Measurements from ENCODE around the gene LRMDA. TPM values are rescaled to one million over a fixed set of nuclear protein-coding genes. Genes with fewer than 3 reads are reported as not detected.

Gene LRMDA
- total RNA-seq, 4 donors from 2014 or later = 0.88 to 14.1 (median 5.1) TPM; not detected in 1

DNA sequence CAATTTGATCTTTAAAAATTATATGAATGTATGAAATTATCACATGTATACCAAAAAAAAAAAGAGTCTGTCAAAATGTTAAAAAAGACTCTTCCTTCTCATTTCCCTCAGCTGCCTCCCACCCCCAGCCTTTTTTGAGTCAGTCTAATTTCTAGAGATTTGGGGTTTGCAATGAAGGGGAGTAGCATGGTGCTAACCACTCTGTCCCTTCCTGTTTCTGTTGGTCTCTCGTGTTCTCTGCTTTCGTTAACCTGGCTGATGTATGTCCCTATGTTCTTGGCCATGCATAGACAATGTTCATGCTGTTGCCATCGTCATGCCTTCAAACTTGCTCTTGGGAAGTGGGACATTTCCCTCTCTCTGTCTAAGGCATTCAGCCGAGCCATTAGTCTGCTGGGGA is 474.1 kb downstream of the LRMDA start:
- DNase-seq = no peak
- WGBS, 2 donors = 75 to 80% methylated on average over 4 of the region's 4 CpGs
- no peaks in the 10 kb centered on the region for H3K4me1 ChIP-seq
- no peak overlapping the region for H3K27ac ChIP-seq
- H3K27me3 ChIP-seq = no peaks in the 10 kb centered on the region
- no peak overlapping the region for H3K4me3 ChIP-seq
- intact Hi-C loops (cut with DNase I) = no loop called here
- H3K9me3 ChIP-seq = no peaks in the 10 kb centered on the region
- TF ChIP-seq, protein P1, sequence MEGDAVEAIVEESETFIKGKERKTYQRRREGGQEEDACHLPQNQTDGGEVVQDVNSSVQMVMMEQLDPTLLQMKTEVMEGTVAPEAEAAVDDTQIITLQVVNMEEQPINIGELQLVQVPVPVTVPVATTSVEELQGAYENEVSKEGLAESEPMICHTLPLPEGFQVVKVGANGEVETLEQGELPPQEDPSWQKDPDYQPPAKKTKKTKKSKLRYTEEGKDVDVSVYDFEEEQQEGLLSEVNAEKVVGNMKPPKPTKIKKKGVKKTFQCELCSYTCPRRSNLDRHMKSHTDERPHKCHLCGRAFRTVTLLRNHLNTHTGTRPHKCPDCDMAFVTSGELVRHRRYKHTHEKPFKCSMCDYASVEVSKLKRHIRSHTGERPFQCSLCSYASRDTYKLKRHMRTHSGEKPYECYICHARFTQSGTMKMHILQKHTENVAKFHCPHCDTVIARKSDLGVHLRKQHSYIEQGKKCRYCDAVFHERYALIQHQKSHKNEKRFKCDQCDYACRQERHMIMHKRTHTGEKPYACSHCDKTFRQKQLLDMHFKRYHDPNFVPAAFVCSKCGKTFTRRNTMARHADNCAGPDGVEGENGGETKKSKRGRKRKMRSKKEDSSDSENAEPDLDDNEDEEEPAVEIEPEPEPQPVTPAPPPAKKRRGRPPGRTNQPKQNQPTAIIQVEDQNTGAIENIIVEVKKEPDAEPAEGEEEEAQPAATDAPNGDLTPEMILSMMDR (IDR thresholded peaks at IDR 0.05) = no peak
- no peak for TF ChIP-seq POLR2A (IDR thresholded peaks at IDR 0.05)
- no peaks in the 10 kb centered on the region for H3K36me3 ChIP-seq

DNA sequence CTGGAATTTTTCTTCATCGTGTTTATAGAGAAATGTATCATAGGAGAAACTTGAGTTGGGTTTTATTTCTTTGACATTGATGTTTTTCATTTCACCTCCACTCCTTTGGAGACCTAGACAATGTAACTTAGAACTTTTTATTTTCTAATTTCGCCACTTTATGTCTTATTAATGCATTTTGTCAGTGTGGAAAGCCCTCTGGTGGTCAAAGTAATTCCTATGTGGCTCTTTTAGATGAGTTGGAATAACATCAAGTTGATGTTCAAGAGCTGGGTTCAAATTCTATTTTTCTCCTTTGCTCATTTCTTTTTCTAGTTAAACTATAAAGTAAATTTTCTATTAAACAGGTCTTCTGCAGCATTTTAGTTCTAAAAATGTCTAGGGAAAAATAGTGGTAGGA is 478.6 kb downstream of the LRMDA start:
- H3K4me1 ChIP-seq = no peaks in the 10 kb centered on the region
- H3K27me3 ChIP-seq = no peaks in the 10 kb centered on the region
- TF ChIP-seq POLR2A (IDR thresholded peaks at IDR 0.05) = no peak
- TF ChIP-seq, protein P1 (IDR thresholded peaks at IDR 0.05) = peak in 5 of 6 experiments; percentile 37 to 66 (median 58)
- no peak overlapping the region for H3K27ac ChIP-seq
- H3K4me3 ChIP-seq = no peak overlapping the region
- no peak for DNase-seq
- H3K36me3 ChIP-seq = no peaks in the 10 kb centered on the region
- 40 to 44% methylated on average over 2 of the region's 2 CpGs for WGBS, 2 donors
- intact Hi-C loops (cut with DNase I) = loop anchor here (5.0 kb wide), 1 partner anchor 508 kb away; the partner anchor contains the start of gene ZNF503
- H3K9me3 ChIP-seq = no peaks in the 10 kb centered on the region

DNA sequence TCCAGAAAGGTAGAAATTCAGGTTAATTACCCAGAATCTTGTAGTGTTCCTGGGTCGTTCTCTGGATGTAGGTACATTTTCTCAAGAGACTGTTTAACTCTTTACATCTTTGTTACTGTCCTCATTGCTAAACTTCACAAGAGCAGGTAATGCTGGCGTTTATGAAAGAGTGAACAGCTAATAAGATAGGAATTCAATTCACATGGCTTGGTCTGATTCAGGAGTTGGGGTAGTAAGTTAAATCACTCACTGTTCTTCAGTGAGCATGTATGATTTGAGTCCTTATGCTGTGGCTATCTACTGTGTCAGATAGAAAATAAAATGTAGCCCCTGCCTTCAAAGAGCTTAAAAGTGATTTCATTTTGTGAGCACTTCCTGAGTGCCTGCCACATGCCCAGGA is 480.0 kb downstream of the LRMDA start:
- 52 to 59% methylated on average over 2 of the region's 2 CpGs for WGBS, 2 donors
- no peaks in the 10 kb centered on the region for H3K4me1 ChIP-seq
- no peaks in the 10 kb centered on the region for H3K36me3 ChIP-seq
- no peak for DNase-seq
- no peak overlapping the region for H3K4me3 ChIP-seq
- TF ChIP-seq POLR2A (IDR thresholded peaks at IDR 0.05) = no peak
- TF ChIP-seq, protein P1 (IDR thresholded peaks at IDR 0.05) = no peak
- intact Hi-C loops (cut with DNase I) = loop anchor here (5.0 kb wide), 1 partner anchor 509 kb away; the partner anchor contains the start of gene ZNF503
- H3K9me3 ChIP-seq = no peaks in the 10 kb centered on the region
- H3K27ac ChIP-seq = no peak overlapping the region
- no peaks in the 10 kb centered on the region for H3K27me3 ChIP-seq

DNA sequence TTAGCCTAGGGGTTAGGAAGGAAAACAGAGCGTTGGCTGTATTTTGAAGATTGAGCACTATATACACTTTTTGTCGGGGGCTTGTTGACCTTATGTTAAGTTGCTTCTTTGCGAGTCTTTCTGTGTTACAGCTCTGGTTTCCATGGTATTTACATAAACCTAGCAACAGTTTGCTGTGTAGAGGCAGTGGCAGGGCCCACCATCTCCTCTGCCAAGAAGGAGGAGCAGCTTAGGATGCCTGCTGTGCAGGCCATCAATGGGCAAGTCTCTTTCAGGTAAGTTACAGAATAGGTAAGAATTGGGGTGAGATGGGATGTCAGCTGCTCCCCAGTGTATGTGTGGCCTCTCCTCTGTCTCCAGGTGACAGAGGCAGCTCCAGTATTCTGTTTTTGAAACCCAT is 485.5 kb downstream of the LRMDA start:
- Histone ChIP-seq H3K36me3 (no peaks in the 10 kb centered on the region), H3K27me3 (no peaks in the 10 kb centered on the region), H3K4me3 (no peak overlapping the region), H3K27ac (no peak overlapping the region), H3K9me3 (no peaks in the 10 kb centered on the region), H3K4me1 (no peaks in the 10 kb centered on the region)
- 74 to 94% methylated on average over 3 of the region's 3 CpGs for WGBS, 2 donors
- TF ChIP-seq, protein P1 (IDR thresholded peaks at IDR 0.05) = no peak
- no peak for TF ChIP-seq POLR2A (IDR thresholded peaks at IDR 0.05)
- no peak for DNase-seq
- intact Hi-C loops (cut with DNase I) = no loop called here

DNA sequence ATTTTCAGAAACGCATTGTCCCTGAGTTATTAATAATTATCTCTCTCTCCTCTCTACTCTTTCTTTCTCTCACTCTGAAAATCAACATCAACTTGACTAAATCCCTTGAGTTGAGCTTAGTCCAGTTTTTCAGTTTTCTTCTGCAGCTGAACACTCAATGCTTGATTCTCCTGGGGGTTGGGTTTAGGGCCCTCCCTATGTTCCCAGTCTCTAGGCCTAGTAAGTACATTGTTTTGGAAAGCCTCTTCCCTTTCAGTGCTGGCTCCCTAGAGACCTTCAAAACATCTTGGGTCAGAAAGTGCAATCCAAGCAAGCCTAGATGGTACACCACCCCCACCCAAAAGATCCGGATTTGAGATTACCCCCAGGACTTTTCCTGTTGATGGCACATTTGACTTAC is 488.5 kb downstream of the LRMDA start:
- no peak overlapping the region for H3K27ac ChIP-seq
- intact Hi-C loops (cut with DNase I) = no loop called here
- H3K9me3 ChIP-seq = no peaks in the 10 kb centered on the region
- no peaks in the 10 kb centered on the region for H3K36me3 ChIP-seq
- TF ChIP-seq POLR2A (IDR thresholded peaks at IDR 0.05) = no peak
- TF ChIP-seq, protein P1 (IDR thresholded peaks at IDR 0.05) = no peak
- no peak overlapping the region for H3K4me3 ChIP-seq
- no peaks in the 10 kb centered on the region for H3K27me3 ChIP-seq
- DNase-seq = no peak
- no peaks in the 10 kb centered on the region for H3K4me1 ChIP-seq
- 75 to 77% methylated on average over 2 of the region's 2 CpGs for WGBS, 2 donors
